GM18520 (cell line): ENCODE measurements around the gene IRX4.

Experiments
- ATAC-seq: cut with Tn5 transposase; IDR thresholded peaks from one replicate; pipeline ENCODE4 v1.9.1; 2021; ENCODE audit not compliant: unreplicated experiment

The IRX4 gene

GRCh38 chr5:1882337-1883119, at the start of gene IRX4:
IRX4 (minus strand) TSS chr5:1882925; CDS start chr5:1882647, 278 bp downstream.
- ATAC-seq, result no peak

- ATAC-seq, result no peak
Measured at GRCh38 chr5:1931604-1932231, 49.0 kb upstream of the IRX4 start.

- no peak for ATAC-seq
Measured at GRCh38 chr5:1930880-1931603, 48.3 kb upstream of the IRX4 start.

- ATAC-seq, result no peak
Measured at GRCh38 chr5:1930501-1930879, 47.8 kb upstream of the IRX4 start.

GRCh38 chr5:1929108-1929991, 46.6 kb upstream of the IRX4 start:
- ATAC-seq, result no peak

- ATAC-seq, result no peak
Measured at GRCh38 chr5:1926471-1927341, 44.0 kb upstream of the IRX4 start.

- ATAC-seq, result no peak
Measured at GRCh38 chr5:1926071-1926440, 43.3 kb upstream of the IRX4 start.

- ATAC-seq, result no peak
Measured at GRCh38 chr5:1925111-1926070, 42.7 kb upstream of the IRX4 start.

- ATAC-seq, result no peak
Measured at GRCh38 chr5:1923766-1924165, 41.0 kb upstream of the IRX4 start.

GRCh38 chr5:1923341-1923740, 40.6 kb upstream of the IRX4 start:
- no peak for ATAC-seq

GRCh38 chr5:1921711-1922110, 39.0 kb upstream of the IRX4 start:
- ATAC-seq, result no peak

- ATAC-seq, result no peak
Measured at GRCh38 chr5:1919750-1920149, 37.0 kb upstream of the IRX4 start.

- no peak for ATAC-seq
Measured at GRCh38 chr5:1919209-1919566, 36.5 kb upstream of the IRX4 start.

GRCh38 chr5:1918488-1919208, 35.9 kb upstream of the IRX4 start:
- no peak for ATAC-seq

- no peak for ATAC-seq
Measured at GRCh38 chr5:1917830-1918487, 35.2 kb upstream of the IRX4 start.

- ATAC-seq, result no peak
Measured at GRCh38 chr5:1916041-1917001, 33.6 kb upstream of the IRX4 start.

GRCh38 chr5:1915316-1915715, 32.6 kb upstream of the IRX4 start:
- no peak for ATAC-seq
